ENCODE measurements around the gene SLC25A20. TPM values are rescaled to one million over a fixed set of nuclear protein-coding genes. Genes with fewer than 3 reads are reported as not detected.

Gene SLC25A20
- total and polyA plus RNA-seq, 2 of the 4 experiments (the other 2 are of a cell fraction) = 23.8 to 27.1 TPM

- Histone ChIP-seq H3K18ac (ENCODE audit: low read depth, low read length) (no peak overlapping the region), H2AK9ac (replicated peaks; ENCODE audit: low read depth, low read length, poor library complexity) (no peak overlapping the region), H3K36me3 (ENCODE audit: control insufficient read depth, insufficient read depth, low read length) (peaks cover 3% of the 10 kb centered on the region; the same call in 1 of the 2 replicates), H2BK15ac (ENCODE audit: low read depth, low read length) (no peak overlapping the region), H2BK120ac (ENCODE audit: low read depth, low read length) (no peak overlapping the region), H3K23ac (ENCODE audit: low read depth, low read length) (no peak overlapping the region), H3K4me1 (ENCODE audit: control insufficient read depth, insufficient read depth, low read length) (0 out of 2 replicates have a peak, but pooled peaks cover under 1% of the 10 kb centered on the region), H3K9me3 (ENCODE audit: control insufficient read depth, insufficient read depth, low read length) (no peaks in the 10 kb centered on the region), H2AK5ac (ENCODE audit: low read depth, low read length) (no peak overlapping the region), H2BK5ac (ENCODE audit: low read depth, low read length, poor library complexity, severe bottlenecking) (no peak overlapping the region), H4K8ac (ENCODE audit: low read depth in 2 of 2, low read length in 2 of 2) (no peak overlapping the region), H3K4me2 (ENCODE audit: low read depth, low read length) (no peak overlapping the region), H3K4ac (ENCODE audit: low read depth, low read length) (no peak overlapping the region), H3K27me3 (ENCODE audit: control insufficient read depth, insufficient read depth, low read length) (no peaks in the 10 kb centered on the region), H3K4me3 (ENCODE audit: insufficient read depth, low read depth, low read length) (no peak overlapping the region), H4K20me1 (ENCODE audit: insufficient read depth, low read length) (peaks cover 6% of the 10 kb centered on the region), H4K91ac (ENCODE audit: insufficient read depth, low read depth, low read length) (no peak overlapping the region), H3K27ac (ENCODE audit: insufficient read depth, low read length) (no peak overlapping the region), H2BK20ac (ENCODE audit: low read depth, low read length) (no peak overlapping the region), H2AFZ (replicated peaks; ENCODE audit: low read length, poor library complexity) (no peak overlapping the region), H3K14ac (replicated peaks; ENCODE audit: low read depth, low read length) (no peak overlapping the region), H3K9me1 (ENCODE audit: insufficient read depth, low read length) (0 out of 2 replicates have a peak, but pooled peaks cover under 1% of the 10 kb centered on the region), H4K5ac (ENCODE audit: low read depth, low read length) (no peak overlapping the region), H3K9ac (ENCODE audit: low read depth, low read length) (no peak overlapping the region), H3K79me1 (ENCODE audit: low read depth in 1 of 2, low read length in 2 of 2) (peaks cover 25 to 45% of the 10 kb centered on the region in 2 experiments), H3K56ac (ENCODE audit: extremely low read depth, insufficient read depth, low read length) (no peak overlapping the region)
- DNase-seq = no peak
- ATAC-seq (ENCODE audit: low read depth) = no peak
- no CpG with 5 or more reads among the region's 11 CpGs for WGBS, 2 experiments (ENCODE audit: extremely low coverage in 2 of 2, insufficient read length in 1 of 2)
- ChIA-PET CTCF (no interaction called here), POLR2A (ENCODE audit: unreplicated experiment) (no interaction called here)
- intact Hi-C loops (cut with micrococcal nuclease) (no loop called here), dilution Hi-C loops (cut with HindIII; ENCODE audit: low sequenced_read_pairs, unreplicated experiment) (no loop called here), in situ Hi-C loops (cut with MboI; ENCODE audit: low sequenced_read_pairs) (no loop called here)
- TF ChIP-seq USF2 (IDR thresholded peaks at IDR 0.05; ENCODE audit: low read depth, low read length) = no peak
- TF ChIP-seq RAD21 (IDR thresholded peaks at IDR 0.05; ENCODE audit: low read length) = no peak
- no peak for TF ChIP-seq MXI1 (IDR thresholded peaks at IDR 0.05; ENCODE audit: borderline replicate concordance, low read depth, low read length)
- no peak for TF ChIP-seq BHLHE40 (IDR thresholded peaks at IDR 0.05; ENCODE audit: low read depth, low read length)
- no peak for TF ChIP-seq MAZ (IDR thresholded peaks at IDR 0.05; ENCODE audit: borderline replicate concordance, low read depth, low read length)
- no peak for TF ChIP-seq CTCF (conservative IDR thresholded peaks at IDR 0.05; ENCODE audit: low read depth, low read length)
- no peak for TF ChIP-seq NFE2L2 (IDR thresholded peaks at IDR 0.05; ENCODE audit: low read depth, low read length)
- no peak for TF ChIP-seq CEBPB (IDR thresholded peaks at IDR 0.05; ENCODE audit: low read depth, low read length)
- no peak for TF ChIP-seq MAFK (IDR thresholded peaks at IDR 0.05; ENCODE audit: low read depth, low read length)
- no TSS peak for BruUV-seq (replicated peaks)
These were observed 62.9 kb downstream of the SLC25A20 start for GRCh38 chr3:48835650-48836366.
